Heart right ventricle (tissue), 16 donors: ENCODE data around the gene ZFYVE27. TPM values are rescaled to one million over a fixed set of nuclear protein-coding genes. Genes with fewer than 3 reads are reported as not detected.

ENCODE experiments used
- ATAC-seq, 8 donors: fragments of 200-7000 bp; cut with Tn5 transposase; one replicate each; pipeline ENCODE4 v1.9.1; 2020; ENCODE audit warnings: mild to moderate bottlenecking in 8 of 8, moderate library complexity in 8 of 8, moderate number of reproducible peaks in 1 of 8
- DNase-seq, 2 donors: peaks; one replicate each; pipeline ENCODE4 v3.0.0-alpha.2; 2020
- H3K27ac ChIP-seq, 10 donors: fragments of 200-600 bp; sonication (generic) in 2 of 10; one replicate each; pipeline versions ENCODE4 v1.5.0 to v1.8.0; 2020 to 2022; ENCODE audit warnings: mild to moderate bottlenecking in 3 of 10
- H3K27me3 ChIP-seq, 7 donors: fragments of 200-600 bp; one replicate each; pipeline ENCODE4 v1.8.0; 2021 to 2022; ENCODE audit warnings: mild to moderate bottlenecking in 2 of 7
- H3K36me3 ChIP-seq, 9 donors: fragments of 200-600 bp; sonication (generic) in 1 of 9; one replicate each; pipeline versions ENCODE4 v1.5.0 to v1.8.0; 2020 to 2022; ENCODE audit warnings: mild to moderate bottlenecking in 2 of 9
- H3K4me1 ChIP-seq, 9 donors: fragments of 200-600 bp; sonication (generic) in 1 of 9; one replicate each; pipeline versions ENCODE4 v1.5.0 to v1.8.0; 2020 to 2022; ENCODE audit warnings: mild to moderate bottlenecking in 4 of 9
- H3K4me3 ChIP-seq, 10 donors: fragments of 200-600 bp; sonication (generic) in 2 of 10; one replicate each; pipeline versions ENCODE4 v1.5.0 to v1.8.0; 2020 to 2022; ENCODE audit warnings: mild to moderate bottlenecking in 7 of 10, moderate library complexity in 2 of 10
- H3K9me3 ChIP-seq, 11 donors: fragments of 200-600 bp in 10 of 11; sonication (generic) in 2 of 11; one replicate each; pipeline versions ENCODE4 v1.5.0 to v1.8.0; 2013 to 2022; ENCODE audit warnings: mild to moderate bottlenecking in 2 of 11, control low read depth in 1 of 11, moderate library complexity in 1 of 11
- CTCF ChIP-seq, 9 donors: fragments of 200-600 bp; sonication (generic) in 2 of 9; IDR thresholded peaks; one replicate each; pipeline versions ENCODE4 v1.5.0 to v1.8.0; 2021 to 2022; ENCODE audit warnings: antibody characterized with exemption in 9 of 9, mild to moderate bottlenecking in 5 of 9, moderate library complexity in 1 of 9
- WGBS, 2 donors: extraction: QIAGEN DNeasy Blood & Tissue Kit; methylation state at CpG; one replicate each; pipeline ENCODE4 v1.1.7; 2013; ENCODE audit warnings: inconsistent platforms in 1 of 2; 5-methylcytosine and 5-hydroxymethylcytosine counted together
- intact Hi-C, 10 donors: fragments of 100-400 bp; cut with DNase I; formaldehyde crosslinking; loops; one replicate each; pipeline versions ENCODE4 v1.11.1 to v1.14.2; 2022
- polyA plus RNA-seq, 2 donors: library from polyadenylated mRNA; stranded (reverse); fragments of 200-250 nt; gene quantifications; one replicate each; pipeline ENCODE4 v1.2.3, GENCODE V29; 2013
- total RNA-seq, 10 donors: library from RNA; stranded (reverse); fragmentation: NEBNext Ultra II Directional in 3 of 10; extraction: Animal tissue kit (Norgen Biotek cat#: 25700) in 3 of 10; gene quantifications; one replicate each; pipeline versions ENCODE4 v1.2.1 to v1.2.4, GENCODE V29; 2021 to 2023
- donor health status: Arrhythmogenic right ventricular cardiomyopathy.
- donor health status: ischemic (EF 13 %, LVEDD 7.1; RV severe dilation, severe dysfunction).
- donor health status: healthy with polysubstance abuse.
- donor health status: DM: no; HTN: yes; CAD: no.
- donor health status: DM: no; HTN: no; CAD: no.
- donor health status: ischemic (EF 25% LVEDD 6.9; RV normal size, moderate dysfunction).
- donor health status: ischemic (EF 25% LVEDD 5.7; RV mildly dilated, moderate dysfunction).
- donor health status: healthy.
- donor health status: DM: yes; HTN: yes; CAD: no.
- donor health status: Ischemic cardiomyopathy.
- donor health status: ischemic (EF 35%, LVEDD 5.7; RV mildly dilated, moderate dysfunction).
- donor health status: nonischemic (EF 11% LVEDD 7.7; RV severe dilation, severe dysfunction).
- donor health status: DM: yes; HTN: yes; CAD: no.
- donor health status: PGD.
- donor health status: ischemic (EF 29% LVEDD 5.4; RV normal size, mild dysfunction).
- donor health status: nonischemic (EF 23%, LVEDD 6.1; RV moderate dilation, normal function).

The ZFYVE27 gene
- total and polyA plus RNA-seq, 12 donors = 7.5 to 17.6 (median 11.8) TPM

- ATAC-seq (no peak), DNase-seq (no peak)
- H3K36me3 ChIP-seq = no peaks in the 10 kb centered on the region
- intact Hi-C loops = loop anchor here in 6 of 10 donors (5.0 kb wide), 3 partner anchors 36 to 56 kb away; no protein-coding TSS in a partner anchor
- no peaks in the 10 kb centered on the region for H3K27me3 ChIP-seq
- H3K9me3 ChIP-seq = no peaks in the 10 kb centered on the region
- peaks cover under 1 to 15% (median 11%) of the 10 kb centered on the region in 9 donors for H3K4me1 ChIP-seq
- no peak overlapping the region for H3K27ac ChIP-seq
- WGBS, 2 donors = 75 to 80% methylated on average over 5 of the region's 5 CpGs
- no peak for TF ChIP-seq CTCF (IDR thresholded peaks at IDR 0.05)
- H3K4me3 ChIP-seq = no peak overlapping the region
These were observed 3.7 kb upstream of the ZFYVE27 start for GRCh38 chr10:97733256-97733655.

GRCh38 chr10:97734021-97734420, 2.9 kb upstream of the ZFYVE27 start:
- no peaks in the 10 kb centered on the region for H3K27me3 ChIP-seq
- intact Hi-C loops = loop anchor here in 6 of 10 donors (2.0 to 5.0 kb wide), 4 partner anchors 25 to 57 kb away; no protein-coding TSS in a partner anchor

GRCh38 chr10:97736403-97736901, 476 bp upstream of the ZFYVE27 start:
- H3K4me3 ChIP-seq = peak overlapping the region in 8 of 10 donors; percentile 65 to 96 (median 89)
- whole genome bisulfite sequencing, 2 donors = 68 to 74% methylated on average over 13 of the region's 13 CpGs
- ATAC-seq (peak; percentile 6 to 34 (median 24)), DNase-seq (no peak)
- peaks cover 3 to 33% (median 18%) of the 10 kb centered on the region in 9 donors for H3K4me1 ChIP-seq
- H3K27ac ChIP-seq = peak overlapping the region; percentile 49 to 96 (median 94)
- H3K27me3 ChIP-seq = no peaks in the 10 kb centered on the region
- intact Hi-C loops = loop anchor here in 3 of 10 donors (2.0 to 5.0 kb wide), 3 partner anchors 49 to 334 kb away; partner anchors contain the start of genes AVPI1 (in 3 of the 3) and RRP12 (in 1 of the 3)
- H3K9me3 ChIP-seq = no peaks in the 10 kb centered on the region
- H3K36me3 ChIP-seq = peaks cover 0 to 31% (median 6%) of the 10 kb centered on the region in 9 donors
- TF ChIP-seq CTCF (IDR thresholded peaks at IDR 0.05) = no peak

More at GRCh38 chr10:97734021-97734420, 2.9 kb upstream of the ZFYVE27 start:
- 87 to 88% methylated on average over 6 of the region's 6 CpGs for WGBS, 2 donors
- peaks cover 0 to 7% (median 0%) of the 10 kb centered on the region in 9 donors for H3K36me3 ChIP-seq
- no peak for DNase-seq
- no peak for TF ChIP-seq CTCF (IDR thresholded peaks at IDR 0.05)
- H3K4me3 ChIP-seq = no peak overlapping the region
- peaks cover 3 to 23% (median 18%) of the 10 kb centered on the region in 9 donors for H3K4me1 ChIP-seq
- no peak for ATAC-seq
- no peak overlapping the region for H3K27ac ChIP-seq
- H3K9me3 ChIP-seq = no peaks in the 10 kb centered on the region

- Histone ChIP-seq H3K27me3 (no peaks in the 10 kb centered on the region), H3K4me1 (peaks cover 3 to 39% (median 21%) of the 10 kb centered on the region in 9 donors), H3K9me3 (no peaks in the 10 kb centered on the region), H3K36me3 (peaks cover 0 to 43% (median 6%) of the 10 kb centered on the region in 9 donors), H3K4me3 (peak overlapping the region; percentile 65 to 99 (median 93)), H3K27ac (peak overlapping the region in 7 of 10 donors; percentile 91 to 96 (median 95))
- intact Hi-C loops = loop anchor here in 3 of 10 donors (2.0 to 5.0 kb wide), 3 partner anchors 51 to 336 kb away; partner anchors contain the start of genes AVPI1 (in 3 of the 3) and RRP12 (in 1 of the 3)
- DNase-seq = no peak
- 26% methylated on average over 14 of the region's 14 CpGs for WGBS, 2 donors
- no peak for TF ChIP-seq CTCF (IDR thresholded peaks at IDR 0.05)
- peak in 2 of 8 donors; percentile 6 to 19 for ATAC-seq
These were observed 890 bp downstream of the ZFYVE27 start for GRCh38 chr10:97737770-97738265.
